HepG2 (cell line): ENCODE measurements around the gene ZBTB46. TPM values are rescaled to one million over a fixed set of nuclear protein-coding genes. Genes with fewer than 3 reads are reported as not detected.

Experiments
- ATAC-seq: fragments of 200-7000 bp; cut with Tn5 transposase; 3 replicates; pipeline ENCODE4 v1.9.1; 2020; ENCODE audit warnings: mild to moderate bottlenecking, moderate library complexity
- BruUV-seq: library from RNA; stranded (reverse); fragments of 400-500 nt; replicated peaks from 2 replicates; lab custom pipeline; 2021; lab: Mats Ljungman, UMichigan
- CTCF ChIA-PET: fragments of 300-600 bp; formaldehyde crosslinking; extraction: SDS; loops from one replicate; lab custom pipeline; 2021; ENCODE audit warnings: low total read pairs, inconsistent platforms, low intra/inter-chr PET ratio; lab: Yijun Ruan, JAX
- POLR2A ChIA-PET: fragments of 350-600 bp; sonication (Branson Sonifier 250); formaldehyde crosslinking; loops from one replicate; lab custom pipeline; 2020; ENCODE audit warnings: antibody characterized with exemption, inconsistent platforms; lab: Yijun Ruan, JAX
- DNase-seq: peaks from one replicate; pipeline ENCODE4 v3.0.0-alpha.2; 2015; ENCODE audit warnings: low spot score
- FAIRE-seq: peaks from 3 replicates; lab custom pipeline; 2011; peaks lifted over from hg19 to GRCh38; lab: Jason Lieb, UNC
- H2AFZ ChIP-seq: one replicate; pipeline ENCODE4 v1.6.1; 2011; ENCODE audit warnings: low read length, inconsistent platforms
- H3K27ac ChIP-seq: fragments of 300-600 bp; 3 replicates; pipeline ENCODE4 v1.8.0; 2011; ENCODE audit warnings: mixed run types, mild to moderate bottlenecking, mixed read lengths, low read length, inconsistent platforms; ENCODE audit not compliant: insufficient read depth; ENCODE audit errors: extremely low read length
- H3K27me3 ChIP-seq, 2 experiments: fragments of 200-600 bp in 1 of 2; 2 replicates in 1 of 2; 3 replicates in 1 of 2; pipeline versions ENCODE4 v1.6.0 to v1.8.0; 2011; ENCODE audit warnings: low read length in 2 of 2, mild to moderate bottlenecking in 2 of 2, moderate library complexity in 2 of 2, inconsistent platforms in 1 of 2; ENCODE audit not compliant: insufficient read depth in 2 of 2, control insufficient read depth in 1 of 2
- H3K36me3 ChIP-seq, 2 experiments: fragments of 200-600 bp in 1 of 2; replicated peaks in 1 of 2; 2 replicates in 1 of 2; 3 replicates in 1 of 2; pipeline versions ENCODE4 v1.5.1 to v1.8.0; 2011; ENCODE audit warnings: low read length in 2 of 2, inconsistent platforms in 1 of 2; ENCODE audit not compliant: insufficient read depth in 2 of 2, control insufficient read depth in 1 of 2
- H3K4me1 ChIP-seq: 2 replicates; pipeline ENCODE4 v1.5.1; 2012; ENCODE audit warnings: low read length, inconsistent platforms; ENCODE audit not compliant: insufficient read depth
- H3K4me2 ChIP-seq: 2 replicates; pipeline ENCODE4 v1.6.0; 2011; ENCODE audit warnings: low read depth, low read length, inconsistent platforms
- H3K4me3 ChIP-seq, 3 experiments: fragments of 200-600 bp in 1 of 3; sonication (generic), shearing (Covaris generic) in 1 of 3; replicated peaks in 1 of 3; 2 replicates each; pipeline ENCODE4 v1.5.1; 2011 to 2016; ENCODE audit warnings: low read length in 3 of 3, inconsistent platforms in 2 of 3, low read depth in 2 of 3, mild to moderate bottlenecking in 2 of 3, control low read depth in 1 of 3, mixed read lengths in 1 of 3; ENCODE audit not compliant: insufficient read depth in 1 of 3
- H3K79me2 ChIP-seq: one replicate; pipeline ENCODE4 v1.6.1; 2011; ENCODE audit warnings: low read length, inconsistent platforms; ENCODE audit not compliant: insufficient read depth
- H3K9ac ChIP-seq: 2 replicates; pipeline ENCODE4 v1.6.0; 2011; ENCODE audit warnings: mild to moderate bottlenecking, low read depth, low read length, inconsistent platforms; ENCODE audit not compliant: insufficient read depth
- H3K9me3 ChIP-seq: 2 replicates; pipeline ENCODE4 v1.5.1; 2012; ENCODE audit warnings: mild to moderate bottlenecking, low read length
- H4K20me1 ChIP-seq: 2 replicates; pipeline ENCODE4 v1.6.0; 2011; ENCODE audit warnings: inconsistent platforms, mild to moderate bottlenecking, low read length, moderate library complexity; ENCODE audit not compliant: insufficient read depth
- AGO2 ChIP-seq: fragments of 200-400 bp; formaldehyde crosslinking; optimal IDR thresholded peaks from 2 replicates; pipeline ENCODE3; 2017; ENCODE audit warnings: mild to moderate bottlenecking, low read depth, low read length, moderate library complexity
- TRIM24 ChIP-seq: sonication (generic); formaldehyde crosslinking; IDR thresholded peaks from 2 replicates; pipeline ENCODE4 v1.8.0; 2022; ENCODE audit warnings: mild to moderate bottlenecking, missing genetic modification reagents
- ZBTB38 ChIP-seq: sonication (generic); formaldehyde crosslinking; IDR thresholded peaks from 2 replicates; pipeline ENCODE4 v1.5.1; 2020; ENCODE audit warnings: mild to moderate bottlenecking, missing genetic modification reagents
- ZNF326 ChIP-seq: sonication (generic); formaldehyde crosslinking; IDR thresholded peaks from 2 replicates; pipeline ENCODE4 v1.4.0; 2020; ENCODE audit warnings: missing genetic modification reagents, borderline replicate concordance
- ZNF460 ChIP-seq: sonication (generic); formaldehyde crosslinking; IDR thresholded peaks from 2 replicates; pipeline ENCODE4 v1.5.1; 2020; ENCODE audit warnings: missing genetic modification reagents, mild to moderate bottlenecking, borderline replicate concordance
- ZNF550 ChIP-seq: sonication (generic); formaldehyde crosslinking; IDR thresholded peaks from 2 replicates; pipeline ENCODE4 v1.4.0; 2020; ENCODE audit warnings: mild to moderate bottlenecking, missing genetic modification reagents, borderline replicate concordance
- WGBS: methylation state at CpG from one replicate; pipeline ENCODE4 v1.1.6; 2017; ENCODE audit warnings: low lambda C conversion rate; 5-methylcytosine and 5-hydroxymethylcytosine counted together
- in situ Hi-C: cut with HindIII; loops from 2 replicates; pipeline ENCODE4 v1.10.0; 2017; ENCODE audit warnings: low pct_unique_long_range_greater_than_20kb; ENCODE audit not compliant: extremely low pct_ligation_motif_present
- intact Hi-C: fragments of 100-400 bp; cut with micrococcal nuclease; formaldehyde crosslinking; loops from one replicate; pipeline ENCODE4 v1.10.0; 2022; ENCODE audit not compliant: unreplicated experiment
- polyA plus RNA-seq, 8 experiments: library from polyadenylated mRNA; depleted of rRNA in 3 of 8; stranded (reverse) in 7 of 8; unstranded in 1 of 8; fragments of >200 nt; fragmentation: Illumina TruSeq in 4 of 8; extraction: Trizol in 4 of 8; gene quantifications; 2 replicates each; pipeline versions ENCODE4 v1.2.1 to v1.2.3, GENCODE V29; 2011 to 2016; ENCODE audit warnings: low read depth in 4 of 8, missing spikeins in 1 of 8, mixed read lengths in 1 of 8; ENCODE audit not compliant: insufficient read depth in 1 of 8
- total RNA-seq, 5 experiments: library from RNA; depleted of rRNA; stranded (reverse); fragments of >200 nt; fragmentation: Illumina TruSeq; extraction: Trizol; gene quantifications; 2 replicates each; pipeline ENCODE4 v1.2.3, GENCODE V29; 2016; ENCODE audit warnings: low read depth in 1 of 5
- TF ChIP-seq, protein P1 (sequence below): sonication (generic); formaldehyde crosslinking; IDR thresholded peaks from 2 replicates; pipeline ENCODE4 v1.5.0; 2020; ENCODE audit warnings: mild to moderate bottlenecking, missing genetic modification reagents

ZBTB46 gene
- total and polyA plus RNA-seq, 2 of the 13 experiments (the other 11 are each of a cell fraction or from before 2014, with no cell fraction given), result 1.6 to 13.5 TPM

DNA sequence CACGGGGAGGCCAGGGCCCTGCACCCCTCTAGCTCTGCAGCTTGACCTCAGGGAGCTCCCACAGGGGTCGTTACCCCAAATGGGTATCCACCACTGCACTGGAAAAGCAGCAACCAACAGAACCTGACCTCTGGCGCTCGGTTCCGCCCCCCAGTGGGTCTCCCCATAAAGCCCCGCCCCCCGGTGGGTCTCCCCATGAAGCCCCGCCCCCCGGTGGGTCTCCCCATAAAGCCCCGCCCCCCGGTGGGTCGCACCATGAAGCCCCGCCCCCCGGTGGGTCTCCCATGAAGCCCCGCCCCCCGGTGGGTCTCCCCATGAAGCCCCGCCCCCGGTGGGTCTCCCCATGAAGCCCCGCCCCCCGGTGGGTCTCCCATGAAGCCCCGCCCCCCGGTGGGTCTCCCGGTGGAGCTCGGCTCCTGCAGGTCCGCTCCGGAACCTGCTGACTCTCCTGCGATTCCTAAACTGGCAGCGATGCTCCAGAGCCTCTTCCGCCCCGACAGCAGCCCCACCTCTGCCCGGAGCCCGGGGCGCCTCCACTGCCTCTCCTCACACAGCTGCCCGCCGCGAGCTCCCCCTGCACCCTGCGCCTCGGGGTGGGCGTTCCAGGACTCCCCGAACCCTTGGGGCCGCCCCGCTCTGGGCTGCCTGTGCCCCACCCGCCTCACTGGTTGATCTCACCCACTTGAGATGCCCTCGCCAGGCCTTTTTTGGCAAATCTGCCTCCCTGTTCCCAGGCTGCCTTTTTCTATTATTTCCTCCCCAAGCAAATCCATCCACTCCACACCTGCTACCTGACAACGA is 79.4 kb downstream of the ZBTB46 start:
- H3K27ac ChIP-seq, result no peak overlapping the region
- no peak for ATAC-seq
- no peaks in the 10 kb centered on the region for H4K20me1 ChIP-seq
- in situ Hi-C loops (no loop called here), intact Hi-C loops (no loop called here)
- FAIRE-seq, result no peak
- peaks cover 53% of the 10 kb centered on the region for H3K4me1 ChIP-seq
- ChIA-PET POLR2A (interaction anchor here (1.0 to 5.1 kb wide), 3 partner anchors 11 to 14 kb away, joined by 3 to 28 read pairs (median 11); partner anchors contain the start of genes LIME1 and SLC2A4RG), CTCF (no interaction called here)
- DNase-seq, result no peak
- TF ChIP-seq ZNF326 (CRISPR knock-in tag), result no peak
- H2AFZ ChIP-seq, result no peak overlapping the region
- H3K9ac ChIP-seq, result no peak overlapping the region
- H3K4me2 ChIP-seq, result no peak overlapping the region
- H3K79me2 ChIP-seq, result no peaks in the 10 kb centered on the region
- no peak overlapping the region for H3K4me3 ChIP-seq
- 73% methylated on average over 35 of the region's 45 CpGs for WGBS
- BruUV-seq, result no TSS peak
- H3K9me3 ChIP-seq, result no peaks in the 10 kb centered on the region
- H3K27me3 ChIP-seq, result peaks cover 0 to 3% of the 10 kb centered on the region in 2 experiments; a peak in 1 of 5 replicates
- no peaks in the 10 kb centered on the region for H3K36me3 ChIP-seq

DNA sequence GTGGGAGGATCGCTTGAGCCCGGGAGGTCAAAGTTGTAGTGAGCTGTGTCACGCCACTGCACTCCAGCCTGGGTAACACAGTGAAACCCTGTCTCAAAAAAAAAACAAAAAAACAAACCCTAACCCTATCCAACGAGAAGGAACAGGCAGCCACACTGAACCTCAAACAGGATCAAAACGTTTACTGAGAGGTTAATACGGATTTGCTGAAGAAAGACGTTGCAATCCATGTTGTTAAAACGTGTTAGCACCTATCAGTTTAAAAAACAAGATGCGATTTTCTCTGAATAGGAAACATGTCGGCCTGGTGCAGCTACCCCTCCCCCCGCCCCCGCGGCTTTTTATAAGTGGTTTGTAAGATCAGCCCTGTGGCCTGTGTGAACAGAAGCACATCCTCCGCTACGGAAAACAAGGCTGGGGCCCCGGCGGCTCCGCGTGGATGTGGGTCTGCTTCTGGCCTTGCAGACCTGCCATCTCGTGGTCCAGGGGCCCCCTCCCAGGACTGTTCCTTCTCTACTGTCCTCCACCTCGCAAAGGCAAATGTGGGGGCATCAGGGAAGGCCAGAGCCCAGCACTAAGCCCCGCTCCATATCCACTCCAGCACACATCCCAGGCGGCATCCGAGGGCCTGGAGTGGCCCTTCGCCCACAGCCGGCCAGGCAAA is 80.1 kb downstream of the ZBTB46 start:
- TF ChIP-seq, protein P1, sequence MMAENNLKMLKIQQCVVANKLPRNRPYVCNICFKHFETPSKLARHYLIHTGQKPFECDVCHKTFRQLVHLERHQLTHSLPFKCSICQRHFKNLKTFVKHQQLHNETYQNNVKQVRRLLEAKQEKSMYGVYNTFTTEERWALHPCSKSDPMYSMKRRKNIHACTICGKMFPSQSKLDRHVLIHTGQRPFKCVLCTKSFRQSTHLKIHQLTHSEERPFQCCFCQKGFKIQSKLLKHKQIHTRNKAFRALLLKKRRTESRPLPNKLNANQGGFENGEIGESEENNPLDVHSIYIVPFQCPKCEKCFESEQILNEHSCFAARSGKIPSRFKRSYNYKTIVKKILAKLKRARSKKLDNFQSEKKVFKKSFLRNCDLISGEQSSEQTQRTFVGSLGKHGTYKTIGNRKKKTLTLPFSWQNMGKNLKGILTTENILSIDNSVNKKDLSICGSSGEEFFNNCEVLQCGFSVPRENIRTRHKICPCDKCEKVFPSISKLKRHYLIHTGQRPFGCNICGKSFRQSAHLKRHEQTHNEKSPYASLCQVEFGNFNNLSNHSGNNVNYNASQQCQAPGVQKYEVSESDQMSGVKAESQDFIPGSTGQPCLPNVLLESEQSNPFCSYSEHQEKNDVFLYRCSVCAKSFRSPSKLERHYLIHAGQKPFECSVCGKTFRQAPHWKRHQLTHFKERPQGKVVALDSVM (CRISPR knock-in tag), result peak; percentile 3
- TF ChIP-seq TRIM24 (CRISPR knock-in tag) (no peak), AGO2 (peak; percentile 37), ZNF550 (0 out of 2 replicates have a peak, but pooled peaks have one; percentile 43), ZNF460 (CRISPR knock-in tag) (no peak), ZBTB38 (peak; percentile 73; the same call in 1 of the 2 replicates)
- ChIA-PET POLR2A (interaction anchor here (1.7 to 5.1 kb wide), 3 partner anchors 10 to 114 kb away, joined by 3 to 28 read pairs (median 11); partner anchors contain the start of genes LIME1, SLC2A4RG and TPD52L2), CTCF (no interaction called here)
- H3K4me1 ChIP-seq, result peaks cover 53% of the 10 kb centered on the region
- no peaks in the 10 kb centered on the region for H3K79me2 ChIP-seq
- H3K4me2 ChIP-seq, result no peak overlapping the region
- no peak overlapping the region for H3K4me3 ChIP-seq
- no TSS peak for BruUV-seq
- no peaks in the 10 kb centered on the region for H3K9me3 ChIP-seq
- no peak overlapping the region for H3K9ac ChIP-seq
- H2AFZ ChIP-seq, result no peak overlapping the region
- ATAC-seq, result no peak
- FAIRE-seq, result peak; percentile 74
- no peak for DNase-seq
- in situ Hi-C loops (no loop called here), intact Hi-C loops (no loop called here)
- no peak overlapping the region for H3K27ac ChIP-seq
- WGBS, result 70% methylated on average over 26 of the region's 26 CpGs
- H3K27me3 ChIP-seq, result peaks cover 0 to 2% of the 10 kb centered on the region in 2 experiments; a peak in 1 of 5 replicates
- H3K36me3 ChIP-seq, result no peaks in the 10 kb centered on the region
- no peaks in the 10 kb centered on the region for H4K20me1 ChIP-seq
